A673 (cell line): Measurements from ENCODE around the gene HDGF.

Source experiments
- EZH2 ChIP-seq: fragments of 200-600 bp; sonication (generic); IDR thresholded peaks from 2 replicates; pipeline ENCODE4 v1.6.1; 2017; ENCODE audit warnings: borderline replicate concordance, low read depth, mild to moderate bottlenecking, mixed read lengths, antibody characterized with exemption, low read length; ENCODE audit not compliant: poor library complexity, severe bottlenecking
- TF ChIP-seq, protein P1 (sequence below): fragments of 300-800, 200-600 bp; sonication (generic); conservative IDR thresholded peaks from 2 replicates; pipeline ENCODE4 v1.5.1; 2017; ENCODE audit warnings: low read depth, mild to moderate bottlenecking, antibody characterized with exemption, low read length, moderate library complexity, mixed read lengths

DNA sequence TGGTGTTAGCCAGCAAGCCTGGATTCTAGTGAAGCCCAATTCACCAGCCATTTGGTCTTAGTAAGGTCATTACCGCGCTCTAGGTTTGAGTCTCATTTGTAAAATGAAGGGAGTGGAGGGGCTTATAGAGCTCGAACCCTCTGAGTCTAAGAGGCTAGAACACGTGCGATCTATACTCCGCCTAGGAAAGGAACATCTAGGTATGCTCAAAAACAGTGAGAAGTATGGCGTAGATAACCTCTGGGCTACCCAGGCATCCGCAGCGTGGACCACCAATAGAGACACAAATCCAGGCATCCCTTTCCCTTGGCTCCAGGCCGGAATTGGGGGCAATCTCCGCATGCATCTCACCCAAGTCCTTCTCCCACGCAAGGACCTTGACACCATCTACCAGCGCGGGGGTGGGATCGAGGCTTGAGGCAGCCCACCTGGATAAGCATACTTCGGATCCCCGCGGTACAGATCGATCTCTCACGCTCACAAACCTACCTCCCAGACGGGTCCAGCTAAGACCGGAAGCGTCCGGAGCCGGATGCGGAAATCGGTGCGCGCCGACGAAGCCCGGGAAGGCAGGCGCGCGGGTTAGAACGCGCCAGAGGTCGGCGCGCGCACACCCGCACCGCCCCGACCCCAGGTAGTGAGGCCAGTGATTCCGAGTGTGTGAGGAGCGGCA lies 23.4 kb downstream of the HDGF start, which contains the start of gene METTL25B:
- TF ChIP-seq EZH2, result no peak
- TF ChIP-seq, protein P1, sequence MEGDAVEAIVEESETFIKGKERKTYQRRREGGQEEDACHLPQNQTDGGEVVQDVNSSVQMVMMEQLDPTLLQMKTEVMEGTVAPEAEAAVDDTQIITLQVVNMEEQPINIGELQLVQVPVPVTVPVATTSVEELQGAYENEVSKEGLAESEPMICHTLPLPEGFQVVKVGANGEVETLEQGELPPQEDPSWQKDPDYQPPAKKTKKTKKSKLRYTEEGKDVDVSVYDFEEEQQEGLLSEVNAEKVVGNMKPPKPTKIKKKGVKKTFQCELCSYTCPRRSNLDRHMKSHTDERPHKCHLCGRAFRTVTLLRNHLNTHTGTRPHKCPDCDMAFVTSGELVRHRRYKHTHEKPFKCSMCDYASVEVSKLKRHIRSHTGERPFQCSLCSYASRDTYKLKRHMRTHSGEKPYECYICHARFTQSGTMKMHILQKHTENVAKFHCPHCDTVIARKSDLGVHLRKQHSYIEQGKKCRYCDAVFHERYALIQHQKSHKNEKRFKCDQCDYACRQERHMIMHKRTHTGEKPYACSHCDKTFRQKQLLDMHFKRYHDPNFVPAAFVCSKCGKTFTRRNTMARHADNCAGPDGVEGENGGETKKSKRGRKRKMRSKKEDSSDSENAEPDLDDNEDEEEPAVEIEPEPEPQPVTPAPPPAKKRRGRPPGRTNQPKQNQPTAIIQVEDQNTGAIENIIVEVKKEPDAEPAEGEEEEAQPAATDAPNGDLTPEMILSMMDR, result no peak
